Measurements from ENCODE around the gene DAAM2.

GRCh38 chr6:39793516-39793915 lies 1.3 kb downstream of the DAAM2 start:
- TF ChIP-seq POLR2A (IDR thresholded peaks at IDR 0.05; ENCODE audit: low read depth, low read length) (no peak), TAF1 (IDR thresholded peaks at IDR 0.05; ENCODE audit: low read depth, low read length) (no peak), POLR2AphosphoS5 (IDR thresholded peaks at IDR 0.05; ENCODE audit: low read depth, low read length) (no peak), PAX5 (IDR thresholded peaks at IDR 0.05; ENCODE audit: insufficient read depth, low read length, severe bottlenecking) (no peak), POU2F2 (IDR thresholded peaks at IDR 0.05; ENCODE audit: low read depth, low read length) (no peak)

Data from GM12891 (cell line).